Measurements from ENCODE around the gene C5orf15. TPM values are rescaled to one million over a fixed set of nuclear protein-coding genes. Genes with fewer than 3 reads are reported as not detected.

C5orf15 gene
- total and polyA plus RNA-seq, 2 experiments from 2014 or later: 37.7 to 61.4 TPM

DNA sequence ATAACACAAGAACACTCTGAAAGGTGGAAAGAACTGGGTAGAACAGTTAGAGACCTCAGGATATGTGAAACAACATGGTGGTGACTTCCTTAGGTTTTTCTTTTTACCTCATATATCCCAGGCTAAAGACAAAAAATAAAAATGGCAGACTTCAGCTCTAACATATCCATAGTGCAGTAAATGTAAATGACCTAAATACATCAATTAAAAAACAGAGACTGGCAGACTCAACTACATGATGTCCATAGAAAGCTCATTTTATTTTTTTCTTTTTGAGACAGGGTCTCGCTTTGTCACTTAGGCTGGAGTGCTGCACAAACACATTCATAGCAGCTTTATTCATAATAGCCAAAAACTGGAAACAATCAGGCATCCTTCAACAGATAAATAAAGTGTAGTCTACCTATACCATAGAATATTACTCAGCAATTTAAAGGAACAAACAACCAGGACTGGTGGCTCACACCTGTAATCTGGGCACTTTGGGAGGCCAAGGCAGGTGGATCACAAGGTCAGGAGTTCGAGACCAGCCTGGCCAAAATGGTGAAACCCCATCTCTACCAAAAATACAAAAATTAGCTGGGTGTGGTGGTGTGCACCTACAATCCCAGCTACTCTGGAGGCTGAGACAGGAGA lies 4.8 kb downstream of the C5orf15 start (continued):
- TF ChIP-seq, protein P1, sequence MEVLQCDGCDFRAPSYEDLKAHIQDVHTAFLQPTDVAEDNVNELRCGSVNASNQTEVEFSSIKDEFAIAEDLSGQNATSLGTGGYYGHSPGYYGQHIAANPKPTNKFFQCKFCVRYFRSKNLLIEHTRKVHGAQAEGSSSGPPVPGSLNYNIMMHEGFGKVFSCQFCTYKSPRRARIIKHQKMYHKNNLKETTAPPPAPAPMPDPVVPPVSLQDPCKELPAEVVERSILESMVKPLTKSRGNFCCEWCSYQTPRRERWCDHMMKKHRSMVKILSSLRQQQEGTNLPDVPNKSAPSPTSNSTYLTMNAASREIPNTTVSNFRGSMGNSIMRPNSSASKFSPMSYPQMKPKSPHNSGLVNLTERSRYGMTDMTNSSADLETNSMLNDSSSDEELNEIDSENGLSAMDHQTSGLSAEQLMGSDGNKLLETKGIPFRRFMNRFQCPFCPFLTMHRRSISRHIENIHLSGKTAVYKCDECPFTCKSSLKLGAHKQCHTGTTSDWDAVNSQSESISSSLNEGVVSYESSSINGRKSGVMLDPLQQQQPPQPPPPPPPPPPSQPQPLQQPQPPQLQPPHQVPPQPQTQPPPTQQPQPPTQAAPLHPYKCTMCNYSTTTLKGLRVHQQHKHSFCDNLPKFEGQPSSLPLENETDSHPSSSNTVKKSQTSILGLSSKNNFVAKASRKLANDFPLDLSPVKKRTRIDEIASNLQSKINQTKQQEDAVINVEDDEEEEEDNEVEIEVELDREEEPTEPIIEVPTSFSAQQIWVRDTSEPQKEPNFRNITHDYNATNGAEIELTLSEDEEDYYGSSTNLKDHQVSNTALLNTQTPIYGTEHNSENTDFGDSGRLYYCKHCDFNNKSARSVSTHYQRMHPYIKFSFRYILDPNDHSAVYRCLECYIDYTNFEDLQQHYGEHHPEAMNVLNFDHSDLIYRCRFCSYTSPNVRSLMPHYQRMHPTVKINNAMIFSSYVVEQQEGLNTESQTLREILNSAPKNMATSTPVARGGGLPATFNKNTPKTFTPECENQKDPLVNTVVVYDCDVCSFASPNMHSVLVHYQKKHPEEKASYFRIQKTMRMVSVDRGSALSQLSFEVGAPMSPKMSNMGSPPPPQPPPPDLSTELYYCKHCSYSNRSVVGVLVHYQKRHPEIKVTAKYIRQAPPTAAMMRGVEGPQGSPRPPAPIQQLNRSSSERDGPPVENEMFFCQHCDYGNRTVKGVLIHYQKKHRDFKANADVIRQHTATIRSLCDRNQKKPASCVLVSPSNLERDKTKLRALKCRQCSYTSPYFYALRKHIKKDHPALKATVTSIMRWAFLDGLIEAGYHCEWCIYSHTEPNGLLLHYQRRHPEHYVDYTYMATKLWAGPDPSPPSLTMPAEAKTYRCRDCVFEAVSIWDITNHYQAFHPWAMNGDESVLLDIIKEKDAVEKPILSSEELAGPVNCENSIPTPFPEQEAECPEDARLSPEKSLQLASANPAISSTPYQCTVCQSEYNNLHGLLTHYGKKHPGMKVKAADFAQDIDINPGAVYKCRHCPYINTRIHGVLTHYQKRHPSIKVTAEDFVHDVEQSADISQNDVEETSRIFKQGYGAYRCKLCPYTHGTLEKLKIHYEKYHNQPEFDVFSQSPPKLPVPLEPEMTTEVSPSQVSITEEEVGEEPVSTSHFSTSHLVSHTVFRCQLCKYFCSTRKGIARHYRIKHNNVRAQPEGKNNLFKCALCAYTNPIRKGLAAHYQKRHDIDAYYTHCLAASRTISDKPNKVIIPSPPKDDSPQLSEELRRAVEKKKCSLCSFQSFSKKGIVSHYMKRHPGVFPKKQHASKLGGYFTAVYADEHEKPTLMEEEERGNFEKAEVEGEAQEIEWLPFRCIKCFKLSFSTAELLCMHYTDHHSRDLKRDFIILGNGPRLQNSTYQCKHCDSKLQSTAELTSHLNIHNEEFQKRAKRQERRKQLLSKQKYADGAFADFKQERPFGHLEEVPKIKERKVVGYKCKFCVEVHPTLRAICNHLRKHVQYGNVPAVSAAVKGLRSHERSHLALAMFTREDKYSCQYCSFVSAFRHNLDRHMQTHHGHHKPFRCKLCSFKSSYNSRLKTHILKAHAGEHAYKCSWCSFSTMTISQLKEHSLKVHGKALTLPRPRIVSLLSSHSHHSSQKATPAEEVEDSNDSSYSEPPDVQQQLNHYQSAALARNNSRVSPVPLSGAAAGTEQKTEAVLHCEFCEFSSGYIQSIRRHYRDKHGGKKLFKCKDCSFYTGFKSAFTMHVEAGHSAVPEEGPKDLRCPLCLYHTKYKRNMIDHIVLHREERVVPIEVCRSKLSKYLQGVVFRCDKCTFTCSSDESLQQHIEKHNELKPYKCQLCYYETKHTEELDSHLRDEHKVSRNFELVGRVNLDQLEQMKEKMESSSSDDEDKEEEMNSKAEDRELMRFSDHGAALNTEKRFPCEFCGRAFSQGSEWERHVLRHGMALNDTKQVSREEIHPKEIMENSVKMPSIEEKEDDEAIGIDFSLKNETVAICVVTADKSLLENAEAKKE (CRISPR knock-in tag; IDR thresholded peaks at IDR 0.05): no peak
- TF ChIP-seq JUNB (IDR thresholded peaks at IDR 0.05; ENCODE audit: unreplicated experiment): no peak
- TF ChIP-seq ZNF114 (CRISPR knock-in tag; IDR thresholded peaks at IDR 0.05): no peak
- TF ChIP-seq EZH2 (IDR thresholded peaks at IDR 0.05; ENCODE audit: low read depth, unreplicated experiment): no peak
- TF ChIP-seq STAT1 (IDR thresholded peaks at IDR 0.05; ENCODE audit: unreplicated experiment): no peak
- TF ChIP-seq ZNF331 (CRISPR knock-in tag; IDR thresholded peaks at IDR 0.05; ENCODE audit: low read depth): no peak
- TF ChIP-seq CREB1 (CRISPR knock-in tag; IDR thresholded peaks at IDR 0.05; ENCODE audit: low read depth): no peak
- no peak for TF ChIP-seq NANOG (IDR thresholded peaks at IDR 0.05; ENCODE audit: borderline replicate concordance)

GRCh38 chr5:133962801-133963476 lies 5.5 kb downstream of the C5orf15 start:
- peaks cover 64% of the 10 kb centered on the region for H3K79me2 ChIP-seq (replicated peaks; ENCODE audit: insufficient read depth)

More at GRCh38 chr5:133962801-133963476, 5.5 kb downstream of the C5orf15 start:
- Histone ChIP-seq H3K4me2 (no peak overlapping the region), H3K9me2 (ENCODE audit: insufficient read depth) (no peaks in the 10 kb centered on the region), H4K20me1 (replicated peaks; ENCODE audit: insufficient read depth) (no peaks in the 10 kb centered on the region; the same call in 1 of the 2 replicates), H3K4me3 (no peak overlapping the region), H3K36me3 (ENCODE audit: insufficient read depth) (peaks cover 10% of the 10 kb centered on the region), H3K27ac (ENCODE audit: low read depth) (no peak overlapping the region; the same call in 1 of the 2 replicates), H3F3A (replicated peaks; ENCODE audit: low read depth) (no peaks in the 10 kb centered on the region), H2AFZ (no peak overlapping the region), H3K27me3 (ENCODE audit: insufficient read depth) (no peaks in the 10 kb centered on the region), H3K4me1 (ENCODE audit: insufficient read depth) (no peaks in the 10 kb centered on the region; the same call in 1 of the 2 replicates)
- H3K4me1 Mint-ChIP-seq: peaks cover 9% of the 10 kb centered on the region; the same call in 2 of the 3 replicates
- H3K27ac Mint-ChIP-seq: no peak overlapping the region
- ATAC-seq (no peak), DNase-seq (ENCODE audit: low spot score) (no peak)
- no peaks in the 10 kb centered on the region for H3K9me3 Mint-ChIP-seq
- no peak overlapping the region for H3K4me3 Mint-ChIP-seq
- H3K27me3 Mint-ChIP-seq (ENCODE audit: insufficient read depth, low read depth, poor library complexity): peaks cover 1% of the 10 kb centered on the region
- peaks cover 9% of the 10 kb centered on the region; the same call in 2 of the 3 replicates for H3K36me3 Mint-ChIP-seq (ENCODE audit: low read depth)
- no peak for TF ChIP-seq POLR2AphosphoS5 (IDR thresholded peaks at IDR 0.05; ENCODE audit: low read depth)
- TF ChIP-seq, protein P1 (CRISPR knock-in tag; IDR thresholded peaks at IDR 0.05): no peak
